Stimulated activated CD4-positive, alpha-beta T cell treated with anti-CD3 and anti-CD28 coated beads, Interleukin-2, amount 100 ng/mL, for 48 hours (primary cell): ENCODE data around the gene NRCAM.
"Not testable (repeated sequence)": the region's sequence is repeated elsewhere in the genome, so short reads cannot be mapped to it uniquely, and the experiment has no call there.

Source experiments
- DNase-seq, 2 donors: peaks; one replicate each; pipeline ENCODE4 v3.0.0-alpha.2; 2020

NRCAM gene

GRCh38 chr7:108455998-108456677 is at the start of gene NRCAM:
Gene NRCAM, minus strand, starts transcription at chr7:108456436. Its CDS starts 216,372 bp downstream, at chr7:108240064.
- DNase-seq: peak in 1 of 2 donors; percentile 18

GRCh38 chr7:108504576-108504975 is 48.3 kb upstream of the NRCAM start:
- DNase-seq: not testable (repeated sequence)

- DNase-seq: no peak
These were observed 47.1 kb upstream of the NRCAM start for GRCh38 chr7:108503112-108504026.

- no peak for DNase-seq
These were observed 43.3 kb upstream of the NRCAM start for GRCh38 chr7:108499566-108499965.

GRCh38 chr7:108498481-108498880 is 42.2 kb upstream of the NRCAM start:
- no peak for DNase-seq

- peak; percentile 45 to 46 for DNase-seq
These were observed 41.0 kb upstream of the NRCAM start for GRCh38 chr7:108497082-108497725.

GRCh38 chr7:108492742-108493141 is 36.5 kb upstream of the NRCAM start:
- DNase-seq: no peak

- no peak for DNase-seq
These were observed 32.7 kb upstream of the NRCAM start for GRCh38 chr7:108488768-108489538.

- DNase-seq: no peak
These were observed 31.4 kb upstream of the NRCAM start for GRCh38 chr7:108487646-108488045.

- no peak for DNase-seq
These were observed 30.2 kb upstream of the NRCAM start for GRCh38 chr7:108486291-108486966.

- no peak for DNase-seq
These were observed 27.9 kb upstream of the NRCAM start for GRCh38 chr7:108484137-108484536.

GRCh38 chr7:108480311-108480710 is 24.1 kb upstream of the NRCAM start:
- no peak for DNase-seq

- DNase-seq: no peak
These were observed 23.5 kb upstream of the NRCAM start for GRCh38 chr7:108479751-108480150.

GRCh38 chr7:108479118-108479517 is 22.9 kb upstream of the NRCAM start:
- no peak for DNase-seq

- no peak for DNase-seq
These were observed 12.0 kb upstream of the NRCAM start for GRCh38 chr7:108468246-108468645.

- DNase-seq: no peak
These were observed 11.2 kb upstream of the NRCAM start for GRCh38 chr7:108467391-108467790.

GRCh38 chr7:108466322-108466721 is 10.1 kb upstream of the NRCAM start:
- not testable (repeated sequence) for DNase-seq

- no peak for DNase-seq
These were observed 8.5 kb upstream of the NRCAM start for GRCh38 chr7:108464743-108465142.

- no peak for DNase-seq
These were observed 7.4 kb upstream of the NRCAM start for GRCh38 chr7:108463613-108464012.

- no peak for DNase-seq
These were observed 5.6 kb upstream of the NRCAM start for GRCh38 chr7:108461840-108462239.

- DNase-seq: no peak
These were observed 4.7 kb upstream of the NRCAM start for GRCh38 chr7:108460964-108461363.

GRCh38 chr7:108459922-108460551 is 3.8 kb upstream of the NRCAM start:
- DNase-seq: no peak
